Lung (tissue), 12 donors: ENCODE data around the gene G6PC3. TPM values are rescaled to one million over a fixed set of nuclear protein-coding genes. Genes with fewer than 3 reads are reported as not detected.

ENCODE experiments used
- ATAC-seq: fragments of 200-7000 bp; cut with Tn5 transposase; one replicate; pipeline ENCODE4 v1.9.1; 2020; ENCODE audit warnings: moderate number of reproducible peaks; ENCODE audit not compliant: insufficient read depth, low FRiP score
- DNase-seq, 3 donors: peaks; one replicate each; pipeline ENCODE4 v3.0.0-alpha.2; 2013 to 2017
- H3K27ac ChIP-seq, 2 donors: one replicate each; pipeline ENCODE4 v1.5.1; 2013; ENCODE audit warnings: mild to moderate bottlenecking in 2 of 2, moderate library complexity in 2 of 2, control low read depth in 1 of 2, inconsistent platforms in 1 of 2, low read depth in 1 of 2, low read length in 1 of 2
- H3K27me3 ChIP-seq, 3 donors: one replicate each; pipeline ENCODE4 v1.5.1; 2013; ENCODE audit warnings: low read length in 2 of 3; ENCODE audit not compliant: control insufficient read depth in 3 of 3, insufficient read depth in 3 of 3
- H3K36me3 ChIP-seq, 4 donors: one replicate each; pipeline ENCODE4 v1.5.1; 2013; ENCODE audit warnings: low read length in 4 of 4, mild to moderate bottlenecking in 1 of 4, moderate library complexity in 1 of 4; ENCODE audit not compliant: control insufficient read depth in 4 of 4, insufficient read depth in 4 of 4
- H3K4me1 ChIP-seq, 5 donors: one replicate each; pipeline ENCODE4 v1.5.1; 2013; ENCODE audit warnings: low read length in 5 of 5, mild to moderate bottlenecking in 2 of 5, moderate library complexity in 1 of 5; ENCODE audit not compliant: control insufficient read depth in 5 of 5, insufficient read depth in 5 of 5
- H3K4me3 ChIP-seq: one replicate; pipeline ENCODE4 v1.5.1; 2013; ENCODE audit warnings: mild to moderate bottlenecking, control low read depth, moderate library complexity
- H3K9ac ChIP-seq, 2 donors: one replicate each; pipeline ENCODE4 v1.5.1; 2013; ENCODE audit warnings: low read length in 2 of 2, control low read depth in 1 of 2; ENCODE audit not compliant: insufficient read depth in 1 of 2
- H3K9me3 ChIP-seq, 4 donors: one replicate each; pipeline ENCODE4 v1.5.1; 2013; ENCODE audit warnings: low read length in 3 of 4, mild to moderate bottlenecking in 1 of 4, moderate library complexity in 1 of 4; ENCODE audit not compliant: control insufficient read depth in 4 of 4, insufficient read depth in 3 of 4
- CTCF ChIP-seq: IDR thresholded peaks from 2 replicates; pipeline ENCODE4 v1.5.1; 2012; ENCODE audit warnings: mild to moderate bottlenecking; ENCODE audit errors: control extremely low read depth, extremely low read depth
- WGBS, 2 donors: extraction: QIAGEN DNeasy Blood & Tissue Kit; methylation state at CpG; one replicate each; pipeline ENCODE4 v1.1.7; 2013; 5-methylcytosine and 5-hydroxymethylcytosine counted together
- polyA plus RNA-seq, 2 donors: library from polyadenylated mRNA; stranded (reverse); fragments of 200-250 nt; gene quantifications; one replicate each; pipeline ENCODE4 v1.2.1, GENCODE V29; 2013
- total RNA-seq, 2 donors: library from RNA; depleted of rRNA in 1 of 2; stranded (reverse); fragments of >200 nt in 1 of 2; gene quantifications; one replicate each; pipeline ENCODE4 v1.2.1, GENCODE V29; 2014 to 2021
- donor health status: control.
- donor health status: control.
- donor health status: Bipolar disorder and iron deficiency.
- donor health status: healthy.
- donor health status: DM: yes; HTN: yes; CAD: no.

Gene G6PC3
- total and polyA plus RNA-seq, 4 donors: 21.2 to 87.4 (median 79.7) TPM

GRCh38 chr17:44102849-44103622 lies 32.5 kb downstream of the G6PC3 start:
- WGBS, 2 donors: 85 to 86% methylated on average over 16 of the region's 16 CpGs
- DNase-seq (peak in 1 of 3 donors; percentile 40), ATAC-seq (no peak)
- H3K9me3 ChIP-seq: no peaks in the 10 kb centered on the region
- H3K4me3 ChIP-seq: no peak overlapping the region
- peaks cover 0 to 18% (median 10%) of the 10 kb centered on the region in 5 donors for H3K4me1 ChIP-seq
- H3K36me3 ChIP-seq: peaks cover 0 to 10% (median 6%) of the 10 kb centered on the region in 4 donors
- H3K9ac ChIP-seq: no peak overlapping the region
- H3K27ac ChIP-seq: peak overlapping the region; percentile 9 to 32
- TF ChIP-seq CTCF: no peak
- H3K27me3 ChIP-seq: no peaks in the 10 kb centered on the region

- H3K4me3 ChIP-seq: no peak overlapping the region
- no peaks in the 10 kb centered on the region for H3K27me3 ChIP-seq
- 85% methylated on average over 3 of the region's 3 CpGs for WGBS, 2 donors
- ATAC-seq (no peak), DNase-seq (no peak)
- H3K36me3 ChIP-seq: peaks cover 0 to 11% (median 7%) of the 10 kb centered on the region in 4 donors
- no peak for TF ChIP-seq CTCF
- peak overlapping the region in 1 of 2 donors; percentile 42 for H3K9ac ChIP-seq
- peaks cover 0 to 43% (median 30%) of the 10 kb centered on the region in 5 donors for H3K4me1 ChIP-seq
- H3K27ac ChIP-seq: no peak overlapping the region
- no peaks in the 10 kb centered on the region for H3K9me3 ChIP-seq
Measured at GRCh38 chr17:44105483-44105882, 34.9 kb downstream of the G6PC3 start.

GRCh38 chr17:44105941-44106340 lies 35.4 kb downstream of the G6PC3 start:
- no peak for TF ChIP-seq CTCF
- Histone ChIP-seq H3K4me3 (no peak overlapping the region), H3K36me3 (peaks cover 0 to 13% (median 7%) of the 10 kb centered on the region in 4 donors), H3K27ac (no peak overlapping the region), H3K9ac (no peak overlapping the region), H3K27me3 (no peaks in the 10 kb centered on the region), H3K9me3 (no peaks in the 10 kb centered on the region), H3K4me1 (peaks cover 0 to 47% (median 34%) of the 10 kb centered on the region in 5 donors)
- no peak for ATAC-seq
- 34 to 35% methylated on average over 3 of the region's 3 CpGs for WGBS, 2 donors
- peak in 2 of 3 donors; percentile 54 to 72 for DNase-seq
